ENCODE data around the gene SBK2.
A peak's percentile ranks its signal among the peaks of the same experiment; 100 is the strongest.

Gene SBK2

GRCh38 chr19:55484593-55485438, 52.1 kb downstream of the SBK2 start, which contains the start of gene NAT14:
Gene NAT14, plus strand, starts transcription at chr19:55485188. Its CDS starts 521 bp downstream, at chr19:55485709.
- DNase-seq, result peak; percentile 94

- peak; percentile 37 for DNase-seq
Measured at GRCh38 chr19:55483706-55484592, 53.0 kb downstream of the SBK2 start.

GRCh38 chr19:55482967-55483705, 53.8 kb downstream of the SBK2 start:
- DNase-seq, result no peak

- DNase-seq, result no peak
Measured at GRCh38 chr19:55482156-55482961, 54.6 kb downstream of the SBK2 start.

GRCh38 chr19:55481794-55482155, 55.2 kb downstream of the SBK2 start:
- DNase-seq, result no peak

GRCh38 chr19:55481148-55481793, 55.7 kb downstream of the SBK2 start:
- no peak for DNase-seq

- DNase-seq, result no peak
Measured at GRCh38 chr19:55479451-55480230, 57.3 kb downstream of the SBK2 start.

GRCh38 chr19:55479045-55479444, 57.9 kb downstream of the SBK2 start:
- no peak for DNase-seq
